GM18507 (cell line): ENCODE results near the gene PRUNE1.

ENCODE experiments used
- DNase-seq: peaks from one replicate; pipeline ENCODE4 v3.0.0; 2011; ENCODE audit warnings: low read depth; ENCODE audit not compliant: insufficient read length; ENCODE audit errors: extremely low spot score
- FAIRE-seq: peaks from 2 replicates; lab custom pipeline; 2011; peaks lifted over from hg19 to GRCh38; lab: Jason Lieb, UNC

Gene PRUNE1

DNA sequence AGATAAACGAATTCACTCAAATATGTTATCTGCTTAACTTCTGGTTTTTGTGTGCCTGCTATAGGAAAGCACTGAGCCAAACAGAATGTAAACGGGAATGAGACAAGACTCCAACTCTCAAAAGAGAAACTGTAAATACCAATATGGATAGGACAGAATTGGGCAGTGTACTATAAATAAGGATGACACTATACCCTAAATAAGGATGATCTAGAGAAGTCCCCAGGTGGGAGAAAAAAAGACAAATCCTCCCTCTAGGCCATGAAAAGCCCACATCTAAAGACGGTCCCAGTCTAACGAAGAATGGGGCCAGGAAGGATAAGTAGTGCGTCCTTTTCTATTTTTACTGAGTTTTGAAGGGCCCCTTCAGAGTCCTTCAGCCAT is 60.8 kb downstream of the PRUNE1 start:
- DNase-seq (no peak), FAIRE-seq (no peak)

DNA sequence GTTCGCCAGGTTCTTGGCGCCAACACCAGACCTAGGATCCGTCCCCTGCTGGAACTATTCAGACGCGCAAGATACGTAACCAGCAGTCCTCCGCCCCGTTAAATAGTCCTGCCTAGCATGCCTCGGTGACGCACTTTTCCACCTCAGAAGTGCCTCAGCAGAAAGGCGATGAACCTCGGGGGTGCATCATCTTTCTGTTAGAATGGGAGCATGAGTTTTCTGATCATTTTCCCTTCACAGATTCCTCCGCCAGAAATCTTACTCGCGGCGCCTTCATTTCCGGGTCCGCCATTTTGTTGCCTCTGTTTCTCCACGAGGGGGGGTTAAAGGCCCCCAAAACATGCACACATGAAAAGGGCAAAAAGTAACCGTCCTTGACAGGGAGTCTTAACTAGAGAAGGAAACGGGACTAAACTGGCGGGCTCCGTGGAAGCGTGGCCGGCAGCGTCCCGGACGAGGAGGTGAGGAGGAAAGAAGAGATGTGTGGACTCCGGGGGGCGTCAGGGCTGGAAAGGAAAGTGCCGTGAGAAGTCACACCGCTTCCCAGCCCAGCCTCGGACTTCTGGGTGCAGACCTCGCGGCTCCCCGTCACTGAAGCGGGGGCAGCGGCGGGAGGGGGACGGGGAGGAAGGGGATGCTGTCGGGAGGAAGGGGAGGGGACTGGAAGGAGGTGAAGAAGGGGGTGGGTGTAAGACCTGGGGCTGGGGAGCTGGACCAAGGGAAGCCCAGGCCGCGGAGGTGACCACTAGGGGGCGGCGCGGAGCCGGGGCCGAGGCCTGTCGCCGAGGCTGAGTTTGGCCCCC is 62.4 kb downstream of the PRUNE1 start, which contains the start of gene GABPB2:
GABPB2 (plus strand) TSS at position 288 of the 803 bp plus-strand sequence. CDS start 17,429 bp downstream, outside the sequence.
- FAIRE-seq: peak; percentile 83
- DNase-seq: peak; percentile 83

DNA sequence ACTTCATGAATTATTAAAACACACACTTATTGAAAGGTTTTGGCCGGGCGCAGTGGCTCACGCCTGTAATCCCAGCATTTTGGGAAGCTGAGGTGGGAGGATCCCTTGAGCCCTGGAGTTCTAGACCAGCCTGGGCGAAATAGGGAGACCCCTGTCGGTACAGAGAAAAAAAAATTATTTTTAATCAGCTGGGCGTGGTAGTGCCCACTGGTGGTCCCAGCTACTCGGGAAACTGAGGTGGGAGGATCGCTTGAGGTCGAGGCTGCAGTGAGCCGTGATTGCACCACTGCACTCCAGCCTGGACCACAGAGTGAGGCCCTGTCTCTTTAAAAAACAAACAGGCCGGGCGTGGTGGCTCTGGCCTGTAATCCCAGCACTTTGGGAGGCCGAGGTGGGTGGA is 64.0 kb downstream of the PRUNE1 start:
- DNase-seq: no peak
- no peak for FAIRE-seq
